ENCODE results near the gene CMBL. TPM values are rescaled to one million over a fixed set of nuclear protein-coding genes. Genes with fewer than 3 reads are reported as not detected.

Gene CMBL
- 2.5 and 6.0 TPM in 2 replicates for total RNA-seq

GRCh38 chr5:10307206-10308148 is at the start of gene CMBL:
TSS of gene CMBL (minus strand) at chr5:10307902. CDS start at chr5:10290762, 17,140 bp downstream.

GRCh38 chr5:10353241-10354047 is 45.7 kb upstream of the CMBL start, which contains the start of gene MARCHF6:
TSS of gene MARCHF6 (plus strand) at chr5:10353695. CDS start at chr5:10353899, 204 bp downstream.

GRCh38 chr5:10249948-10250805 is 57.5 kb downstream of the CMBL start, which contains the start of gene CCT5:
TSS of gene CCT5 (plus strand) at chr5:10250280. CDS start at chr5:10250341, 61 bp downstream.

Other genes starting within 250 kb of the CMBL start
- gene ATPSCKMT, start 58.0 kb downstream of the CMBL start, total RNA-seq: 17.3 and 26.7 TPM in 2 replicates
- 282 and 354 TPM in 2 replicates for gene CCT5, start 57.6 kb downstream of the CMBL start, total RNA-seq
- 24.6 and 30.9 TPM in 2 replicates for gene MARCHF6, start 45.8 kb upstream of the CMBL start, total RNA-seq
- 0.32 TPM in 1 of 2 replicates, not detected in the other for gene ROPN1L, start 134.0 kb upstream of the CMBL start, total RNA-seq

All from cardiac atrium fibroblast (primary cell).